Neuron (in vitro differentiated cells): ENCODE measurements around the gene ITGA4.

Experiments used
- H2AFZ ChIP-seq: one replicate; pipeline ENCODE4 v1.6.1; 2013; ENCODE audit warnings: low read depth, mild to moderate bottlenecking, inconsistent platforms, low read length, moderate library complexity
- H3K27me3 ChIP-seq: one replicate; pipeline ENCODE4 v1.6.1; 2013; ENCODE audit warnings: low read length; ENCODE audit not compliant: insufficient read depth
- H3K36me3 ChIP-seq: one replicate; pipeline ENCODE4 v1.6.1; 2013; ENCODE audit warnings: low read length; ENCODE audit not compliant: insufficient read depth
- H3K4me1 ChIP-seq: one replicate; pipeline ENCODE4 v1.6.1; 2013; ENCODE audit warnings: low read length; ENCODE audit not compliant: insufficient read depth
- H3K4me3 ChIP-seq: 2 replicates; pipeline ENCODE4 v1.5.1; 2013; ENCODE audit warnings: mild to moderate bottlenecking, low read length, moderate library complexity
- H3K9me3 ChIP-seq: one replicate; pipeline ENCODE4 v1.6.1; 2013; ENCODE audit warnings: low read length

Gene ITGA4

DNA sequence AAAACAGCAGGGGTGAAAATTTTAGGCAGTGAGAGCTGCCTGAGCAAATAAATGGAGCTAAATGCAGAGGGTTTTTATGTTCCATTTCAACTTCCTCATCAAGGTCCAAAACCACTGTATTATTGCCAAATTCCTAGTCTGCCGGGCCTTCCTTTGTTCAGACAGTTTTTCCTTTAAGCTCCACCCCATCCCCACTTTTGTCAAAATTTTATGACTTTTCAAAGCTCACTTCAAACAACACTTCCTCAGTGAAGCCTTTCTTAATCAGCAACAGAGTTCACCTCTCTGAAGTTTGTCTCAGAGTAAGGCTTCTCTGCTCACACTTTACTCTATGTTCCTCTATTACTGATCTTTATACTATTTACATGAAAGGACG, 118.5 kb downstream of the ITGA4 start:
- H3K36me3 ChIP-seq, result no peaks in the 10 kb centered on the region
- H2AFZ ChIP-seq, result peak overlapping the region; percentile 32
- H3K27me3 ChIP-seq, result peaks cover 4% of the 10 kb centered on the region
- no peak overlapping the region for H3K4me3 ChIP-seq
- no peaks in the 10 kb centered on the region for H3K9me3 ChIP-seq
- H3K4me1 ChIP-seq, result peaks cover 15% of the 10 kb centered on the region

DNA sequence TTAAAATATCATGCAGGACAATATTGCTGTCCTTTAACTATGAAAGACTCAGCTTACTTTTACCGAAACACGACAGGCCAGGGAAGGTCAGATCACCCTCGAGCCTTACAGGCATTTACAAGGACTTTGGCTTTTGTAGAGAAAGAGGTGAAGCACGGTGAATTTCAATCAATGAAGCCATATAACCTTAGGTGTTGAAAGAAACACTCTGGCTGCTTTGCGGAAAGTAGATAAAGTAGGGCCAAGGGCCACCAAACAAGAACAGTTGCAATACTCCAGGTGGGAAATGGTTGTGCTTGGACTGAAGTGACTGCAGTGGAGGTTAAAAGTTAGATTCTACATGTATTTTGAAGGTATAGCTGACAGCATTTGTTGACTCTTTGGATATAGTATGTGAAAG, 119.2 kb downstream of the ITGA4 start:
- peaks cover 4% of the 10 kb centered on the region for H3K27me3 ChIP-seq
- H2AFZ ChIP-seq, result no peak overlapping the region

DNA sequence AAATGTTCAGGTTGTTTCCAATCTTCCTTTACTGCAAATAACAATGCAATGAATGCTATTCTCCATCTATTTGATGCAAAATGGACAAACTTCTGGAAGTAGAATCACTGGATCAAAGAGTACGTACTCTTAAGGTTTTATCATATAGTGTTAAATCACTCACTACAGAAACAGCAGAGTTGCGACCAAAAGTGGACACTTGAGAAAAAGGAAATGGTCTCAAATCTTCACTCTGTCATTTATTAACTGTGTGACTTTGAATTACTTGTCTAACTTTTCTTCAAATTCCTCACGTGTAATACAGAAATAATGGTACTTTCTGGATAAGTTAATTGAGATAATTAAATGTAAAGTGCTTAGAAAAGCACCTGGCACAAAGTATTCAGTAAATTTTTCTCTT, 121.6 kb downstream of the ITGA4 start:
- H3K9me3 ChIP-seq, result no peaks in the 10 kb centered on the region
- H3K4me3 ChIP-seq, result no peak overlapping the region

More for the DNA sequence above, 119.2 kb downstream of the ITGA4 start:
- H3K4me1 ChIP-seq, result peaks cover 15% of the 10 kb centered on the region
- no peak overlapping the region for H3K4me3 ChIP-seq
- no peaks in the 10 kb centered on the region for H3K36me3 ChIP-seq
- H3K9me3 ChIP-seq, result no peaks in the 10 kb centered on the region

GRCh38 chr2:181581534-181581933, 124.3 kb downstream of the ITGA4 start:
- Histone ChIP-seq H3K36me3 (no peaks in the 10 kb centered on the region), H3K27me3 (peaks cover 4% of the 10 kb centered on the region)

More for the DNA sequence above, 121.6 kb downstream of the ITGA4 start:
- no peak overlapping the region for H2AFZ ChIP-seq
- H3K4me1 ChIP-seq, result peaks cover 14% of the 10 kb centered on the region
- H3K27me3 ChIP-seq, result peaks cover 4% of the 10 kb centered on the region
- no peaks in the 10 kb centered on the region for H3K36me3 ChIP-seq

DNA sequence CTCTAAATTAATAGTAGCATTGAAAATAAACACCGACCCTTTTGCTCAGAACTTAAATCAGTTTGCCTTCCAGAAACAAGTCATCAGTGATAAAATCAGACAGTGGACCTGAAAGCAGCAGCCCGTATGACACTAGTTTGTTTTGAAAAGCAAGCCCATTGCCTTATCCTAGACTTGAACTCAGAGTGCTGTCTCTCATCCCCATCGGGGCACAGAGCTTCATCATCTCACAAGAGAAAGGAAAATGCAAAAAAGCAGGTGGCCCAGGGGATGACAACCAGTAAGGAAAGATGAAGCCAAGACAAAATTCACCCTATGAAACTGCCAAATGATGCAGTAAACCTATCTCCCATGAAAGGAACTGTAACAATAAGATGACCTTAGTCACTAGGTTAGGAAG, 128.5 kb downstream of the ITGA4 start:
- H2AFZ ChIP-seq, result no peak overlapping the region
- no peaks in the 10 kb centered on the region for H3K36me3 ChIP-seq
- no peak overlapping the region for H3K4me3 ChIP-seq
- H3K4me1 ChIP-seq, result peaks cover 21% of the 10 kb centered on the region
- H3K27me3 ChIP-seq, result no peaks in the 10 kb centered on the region
- no peaks in the 10 kb centered on the region for H3K9me3 ChIP-seq

More at GRCh38 chr2:181581534-181581933, 124.3 kb downstream of the ITGA4 start:
- no peaks in the 10 kb centered on the region for H3K9me3 ChIP-seq
- peaks cover 11% of the 10 kb centered on the region for H3K4me1 ChIP-seq
- H2AFZ ChIP-seq, result no peak overlapping the region
- H3K4me3 ChIP-seq, result no peak overlapping the region
